Measurements from ENCODE around the gene PAGE4. TPM values are rescaled to one million over a fixed set of nuclear protein-coding genes. Genes with fewer than 3 reads are reported as not detected.

Gene PAGE4
- total RNA-seq, result not detected
- polyA plus RNA-seq (ENCODE audit: insufficient read length in 6 of 6), result under 1 TPM in 1 of 6 donors, not detected in 5; 0.59 TPM
- long read RNA-seq, donor 1, partial matches to known transcripts, result 0 of 1 reads
- long read RNA-seq, donor 1, other reads (novel, unspliced or antisense), result 0 of 1 reads
- long read RNA-seq, donor 2, result 0 reads
- long read RNA-seq, donor 3, transcript PAGE4-201 (5 exons, 499 nt), result major isoform, 5 of 5 reads
- long read RNA-seq, donor 3, partial matches to known transcripts, result 0 of 5 reads
- long read RNA-seq, donor 3, other reads (novel, unspliced or antisense), result 0 of 5 reads
- long read RNA-seq, donor 4, result 0 reads
- long read RNA-seq, donor 5, result 0 reads
- long read RNA-seq, donor 6, result 0 reads
- long read RNA-seq, donor 7, result 0 reads
- long read RNA-seq, donor 8, result 0 reads
- long read RNA-seq, donor 9, result 0 reads
- long read RNA-seq, donor 10, result 0 reads
- long read RNA-seq, donor 11, result 0 reads
- long read RNA-seq, donor 12, result 0 reads

GRCh38 chrX:49829016-49829415 lies at the start of gene PAGE4:
Gene PAGE4, plus strand, starts transcription at chrX:49829303. Its CDS starts 1,126 bp downstream, at chrX:49830429.
- Histone ChIP-seq H3K36me3 (no peaks in the 10 kb centered on the region), H3K9me3 (no peaks in the 10 kb centered on the region), H3K4me3 (no peak within 1 kb of the TSS), H3K4me1 (no peaks in the 10 kb centered on the region), H3K27me3 (peaks cover 0 to 21% of the 10 kb centered on the region in 2 donors), H3K27ac (no peak within 1 kb of the TSS)
- DNase-seq (no peak), ATAC-seq (no peak)
- intact Hi-C loops (cut with DNase I), result no loop called here
- no peak for TF ChIP-seq CTCF (IDR thresholded peaks at IDR 0.05)

GRCh38 chrX:49784747-49785280 lies 44.3 kb upstream of the PAGE4 start:
- Histone ChIP-seq H3K4me3 (no peak overlapping the region), H3K9me3 (no peaks in the 10 kb centered on the region), H3K27me3 (no peaks in the 10 kb centered on the region), H3K36me3 (no peaks in the 10 kb centered on the region), H3K4me1 (no peaks in the 10 kb centered on the region), H3K27ac (no peak overlapping the region)
- no peak for TF ChIP-seq CTCF (IDR thresholded peaks at IDR 0.05)
- intact Hi-C loops (cut with DNase I), result no loop called here
- DNase-seq (no peak), ATAC-seq (no peak)

- H3K36me3 ChIP-seq, result no peaks in the 10 kb centered on the region
- H3K4me1 ChIP-seq, result no peaks in the 10 kb centered on the region
- no peak for DNase-seq
- H3K27me3 ChIP-seq, result peaks cover 0 to 4% of the 10 kb centered on the region in 2 donors
- H3K4me3 ChIP-seq, result no peak overlapping the region
- TF ChIP-seq CTCF (IDR thresholded peaks at IDR 0.05), result no peak
- no peak for ATAC-seq
- no peak overlapping the region for H3K27ac ChIP-seq
- H3K9me3 ChIP-seq, result no peaks in the 10 kb centered on the region
- intact Hi-C loops (cut with DNase I), result no loop called here
Measured at GRCh38 chrX:49792376-49792775, 36.7 kb upstream of the PAGE4 start.

GRCh38 chrX:49793686-49794085 lies 35.4 kb upstream of the PAGE4 start:
- Histone ChIP-seq H3K4me1 (no peaks in the 10 kb centered on the region), H3K9me3 (no peaks in the 10 kb centered on the region), H3K36me3 (no peaks in the 10 kb centered on the region), H3K27ac (no peak overlapping the region), H3K4me3 (no peak overlapping the region), H3K27me3 (peaks cover 0 to 4% of the 10 kb centered on the region in 2 donors)
- DNase-seq (no peak), ATAC-seq (no peak)
- intact Hi-C loops (cut with DNase I), result no loop called here
- TF ChIP-seq CTCF (IDR thresholded peaks at IDR 0.05), result no peak

- intact Hi-C loops (cut with DNase I), result no loop called here
- Histone ChIP-seq H3K27ac (no peak overlapping the region), H3K36me3 (no peaks in the 10 kb centered on the region), H3K27me3 (no peaks in the 10 kb centered on the region), H3K4me1 (no peaks in the 10 kb centered on the region), H3K4me3 (no peak overlapping the region), H3K9me3 (no peaks in the 10 kb centered on the region)
- no peak for DNase-seq
- ATAC-seq, result no peak
- no peak for TF ChIP-seq CTCF (IDR thresholded peaks at IDR 0.05)
Measured at GRCh38 chrX:49799828-49800227, 29.3 kb upstream of the PAGE4 start.

Data from left lung (tissue), 14 donors.